NB4 (cell line): ENCODE results near the gene TUBA4B.
A peak's percentile ranks its signal among the peaks of the same experiment; 100 is the strongest.

Experiments
- DNase-seq: peaks from one replicate; pipeline ENCODE4 v3.0.0; 2010; ENCODE audit warnings: low read depth
- H3K4me3 ChIP-seq: one replicate; pipeline ENCODE4 v1.5.1; 2011; ENCODE audit warnings: mild to moderate bottlenecking, low read depth, low read length, moderate library complexity
- CTCF ChIP-seq: IDR thresholded peaks from one replicate; pipeline ENCODE4 v1.5.1; 2012; ENCODE audit warnings: low read depth, low read length
- MAX ChIP-seq: IDR thresholded peaks from 2 replicates; pipeline ENCODE4 v1.6.1; 2011; ENCODE audit warnings: low read depth, low read length
- MYC ChIP-seq: IDR thresholded peaks from 2 replicates; pipeline ENCODE4 v1.6.1; 2011; ENCODE audit warnings: low read depth, low read length
- POLR2A ChIP-seq: IDR thresholded peaks from 2 replicates; pipeline ENCODE4 v1.6.1; 2011; ENCODE audit warnings: mild to moderate bottlenecking; ENCODE audit not compliant: insufficient read length; ENCODE audit errors: extremely low read depth

The TUBA4B gene

GRCh38 chr2:219294356-219295351 is 41.6 kb downstream of the TUBA4B start:
- DNase-seq: peak; percentile 89
- peak; percentile 53 for TF ChIP-seq POLR2A
- peak; percentile 93 for TF ChIP-seq MAX
- peak; percentile 84 for TF ChIP-seq CTCF
- peak; percentile 97 for TF ChIP-seq MYC
- peak overlapping the region; percentile 30 for H3K4me3 ChIP-seq

GRCh38 chr2:219296142-219296541 is 43.1 kb downstream of the TUBA4B start:
- no peak for TF ChIP-seq POLR2A
- no peak for TF ChIP-seq MAX
- no peak for TF ChIP-seq CTCF
- no peak for TF ChIP-seq MYC
- no peak overlapping the region for H3K4me3 ChIP-seq
- no peak for DNase-seq

DNA sequence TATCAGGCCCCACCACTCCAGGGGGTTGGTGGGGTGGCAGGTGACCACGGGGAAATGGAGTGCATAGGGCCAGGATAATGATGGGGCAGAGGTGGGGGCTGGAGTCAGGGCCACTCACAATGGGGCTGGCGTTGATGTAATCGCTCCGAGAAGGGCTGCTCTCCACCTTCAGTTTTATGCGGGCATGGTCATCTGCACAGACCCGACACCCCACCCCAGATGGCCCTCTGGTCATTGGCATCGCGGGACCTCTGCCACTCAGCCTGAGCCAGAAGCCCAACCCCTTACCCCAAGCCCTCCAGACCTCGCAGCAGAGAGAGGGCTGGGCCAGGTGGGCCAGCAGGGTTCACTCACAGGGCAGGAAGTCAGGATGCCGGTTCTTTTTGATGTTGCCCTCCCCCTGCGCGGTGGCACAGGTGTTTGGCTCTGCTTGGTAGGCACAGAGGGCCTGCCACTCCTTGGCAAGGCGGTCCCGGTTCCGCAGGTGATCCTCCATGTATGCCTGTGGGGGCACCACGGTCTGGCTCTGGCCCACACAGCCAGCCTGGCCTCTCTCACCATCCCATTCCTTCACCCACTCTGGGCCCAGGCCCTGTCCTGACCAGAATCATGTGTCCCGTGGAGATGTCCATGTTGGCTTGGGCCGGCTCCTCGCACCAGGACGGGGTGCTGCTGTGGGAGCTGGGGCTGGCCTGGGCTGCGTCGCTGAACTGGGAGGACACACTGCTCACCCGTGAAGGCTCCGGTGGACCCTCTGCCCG is 43.8 kb downstream of the TUBA4B start:
- TF ChIP-seq MAX (no peak), MYC (no peak), POLR2A (no peak), CTCF (no peak)
- no peak overlapping the region for H3K4me3 ChIP-seq
- DNase-seq: no peak

GRCh38 chr2:219297766-219298456 is 44.9 kb downstream of the TUBA4B start:
- DNase-seq: no peak
- H3K4me3 ChIP-seq: no peak overlapping the region
- no peak for TF ChIP-seq MAX
- TF ChIP-seq POLR2A: no peak
- no peak for TF ChIP-seq MYC
- no peak for TF ChIP-seq CTCF

DNA sequence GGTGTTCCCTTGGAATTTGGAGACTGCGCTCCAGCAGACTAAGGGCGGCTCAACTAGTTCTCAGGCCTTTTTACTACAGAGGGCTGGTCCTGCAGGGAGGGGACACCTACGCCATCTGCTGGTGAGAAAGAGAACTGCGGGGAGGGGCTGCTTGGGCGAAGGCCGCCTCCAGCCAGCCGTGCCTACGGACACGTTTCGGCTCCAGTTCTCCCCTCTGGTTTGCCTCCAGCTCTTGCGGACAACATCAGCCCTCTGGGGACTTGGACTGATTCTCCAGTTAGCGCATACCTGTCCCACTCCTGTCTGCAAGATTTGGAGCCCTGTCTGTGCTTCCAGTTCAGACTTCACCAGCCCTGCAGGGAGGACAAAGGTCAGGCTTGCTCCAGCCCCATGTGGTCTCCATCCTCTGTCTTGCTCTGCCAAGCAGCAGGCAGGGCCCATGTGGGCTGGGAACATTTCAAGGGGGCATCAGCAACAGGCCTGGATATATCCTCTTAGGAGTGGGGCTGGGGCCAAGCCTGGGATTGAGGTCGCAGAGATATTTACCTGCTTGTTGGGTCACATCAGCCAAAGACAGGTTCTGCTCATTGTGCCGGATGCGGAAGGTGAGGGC is 45.8 kb downstream of the TUBA4B start:
- no peak overlapping the region for H3K4me3 ChIP-seq
- TF ChIP-seq CTCF (peak; percentile 98), POLR2A (no peak), MAX (0 out of 2 replicates have a peak, but pooled peaks have one; percentile 20)
- peak; percentile 82 for DNase-seq
